WTC11 (cell line): ENCODE data around the gene GALNT18.

Source experiments
- E2F5 ChIP-seq: sonication (generic); formaldehyde crosslinking; IDR thresholded peaks from 2 replicates; pipeline ENCODE4 v1.8.1; 2022; ENCODE audit warnings: mild to moderate bottlenecking, moderate library complexity, missing genetic modification reagents
- ELF4 ChIP-seq: sonication (generic); formaldehyde crosslinking; IDR thresholded peaks from 2 replicates; pipeline ENCODE4 v1.8.1; 2022; ENCODE audit warnings: low read depth, mild to moderate bottlenecking, moderate library complexity, missing genetic modification reagents
- FOXP4 ChIP-seq: sonication (generic); formaldehyde crosslinking; IDR thresholded peaks from 2 replicates; pipeline ENCODE4 v1.8.0; 2022; ENCODE audit warnings: mild to moderate bottlenecking, missing genetic modification reagents
- GABPB1 ChIP-seq: sonication (generic); formaldehyde crosslinking; IDR thresholded peaks from 2 replicates; pipeline ENCODE4 v1.8.1; 2023; ENCODE audit warnings: mild to moderate bottlenecking, missing genetic modification reagents
- KAT7 ChIP-seq: sonication (generic); formaldehyde crosslinking; IDR thresholded peaks from 2 replicates; pipeline ENCODE4 v1.8.1; 2023; ENCODE audit warnings: missing genetic modification reagents, mild to moderate bottlenecking, borderline replicate concordance
- MXD4 ChIP-seq: fragments of 250-450 bp; sonication (Bioruptor Pico); IDR thresholded peaks from 2 replicates; pipeline ENCODE4 v1.8.0; 2021; ENCODE audit warnings: mild to moderate bottlenecking, moderate library complexity, borderline replicate concordance
- USF2 ChIP-seq: sonication (generic); formaldehyde crosslinking; IDR thresholded peaks from 2 replicates; pipeline ENCODE4 v1.8.1; 2023; ENCODE audit warnings: mild to moderate bottlenecking, missing genetic modification reagents, moderate library complexity
- ZNF121 ChIP-seq: sonication (generic); formaldehyde crosslinking; IDR thresholded peaks from 2 replicates; pipeline ENCODE4 v1.8.0; 2023; ENCODE audit warnings: missing genetic modification reagents
- ZNF138 ChIP-seq: sonication (generic); formaldehyde crosslinking; conservative IDR thresholded peaks from 2 replicates; pipeline ENCODE4 v1.8.1; 2022; ENCODE audit warnings: mild to moderate bottlenecking, moderate library complexity, missing genetic modification reagents
- ZNF281 ChIP-seq: sonication (generic); formaldehyde crosslinking; IDR thresholded peaks from 2 replicates; pipeline ENCODE4 v1.8.0; 2023; ENCODE audit warnings: mild to moderate bottlenecking, missing genetic modification reagents
- ZNF423 ChIP-seq: fragments of 250-450 bp; sonication (Bioruptor Pico); IDR thresholded peaks from 2 replicates; pipeline ENCODE4 v2.1.2; 2022; ENCODE audit warnings: mild to moderate bottlenecking, moderate library complexity
- TF ChIP-seq, protein P1 (sequence below): fragments of 200-600 bp; IDR thresholded peaks from 2 replicates; pipeline ENCODE4 v1.8.0; 2022; ENCODE audit warnings: antibody characterized with exemption
- TF ChIP-seq, protein P2 (sequence below): sonication (generic); formaldehyde crosslinking; IDR thresholded peaks from 2 replicates; pipeline ENCODE4 v1.8.0; 2022; ENCODE audit warnings: mild to moderate bottlenecking, missing genetic modification reagents
- TF ChIP-seq, protein P3 (sequence below): sonication (generic); formaldehyde crosslinking; IDR thresholded peaks from 2 replicates; pipeline ENCODE4 v1.8.1; 2022; ENCODE audit warnings: low read depth, mild to moderate bottlenecking, moderate library complexity, missing genetic modification reagents, borderline replicate concordance

GRCh38 chr11:11622340-11622706 is 518 bp upstream of the GALNT18 start:
- TF ChIP-seq ZNF423 (CRISPR knock-in tag), result no peak
- no peak for TF ChIP-seq ZNF121
- TF ChIP-seq, protein P1, sequence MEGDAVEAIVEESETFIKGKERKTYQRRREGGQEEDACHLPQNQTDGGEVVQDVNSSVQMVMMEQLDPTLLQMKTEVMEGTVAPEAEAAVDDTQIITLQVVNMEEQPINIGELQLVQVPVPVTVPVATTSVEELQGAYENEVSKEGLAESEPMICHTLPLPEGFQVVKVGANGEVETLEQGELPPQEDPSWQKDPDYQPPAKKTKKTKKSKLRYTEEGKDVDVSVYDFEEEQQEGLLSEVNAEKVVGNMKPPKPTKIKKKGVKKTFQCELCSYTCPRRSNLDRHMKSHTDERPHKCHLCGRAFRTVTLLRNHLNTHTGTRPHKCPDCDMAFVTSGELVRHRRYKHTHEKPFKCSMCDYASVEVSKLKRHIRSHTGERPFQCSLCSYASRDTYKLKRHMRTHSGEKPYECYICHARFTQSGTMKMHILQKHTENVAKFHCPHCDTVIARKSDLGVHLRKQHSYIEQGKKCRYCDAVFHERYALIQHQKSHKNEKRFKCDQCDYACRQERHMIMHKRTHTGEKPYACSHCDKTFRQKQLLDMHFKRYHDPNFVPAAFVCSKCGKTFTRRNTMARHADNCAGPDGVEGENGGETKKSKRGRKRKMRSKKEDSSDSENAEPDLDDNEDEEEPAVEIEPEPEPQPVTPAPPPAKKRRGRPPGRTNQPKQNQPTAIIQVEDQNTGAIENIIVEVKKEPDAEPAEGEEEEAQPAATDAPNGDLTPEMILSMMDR, result no peak
- TF ChIP-seq KAT7 (CRISPR knock-in tag), result no peak
- no peak for TF ChIP-seq GABPB1 (CRISPR knock-in tag)
- no peak for TF ChIP-seq FOXP4 (CRISPR knock-in tag)
- TF ChIP-seq, protein P2, sequence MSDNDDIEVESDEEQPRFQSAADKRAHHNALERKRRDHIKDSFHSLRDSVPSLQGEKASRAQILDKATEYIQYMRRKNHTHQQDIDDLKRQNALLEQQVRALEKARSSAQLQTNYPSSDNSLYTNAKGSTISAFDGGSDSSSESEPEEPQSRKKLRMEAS (CRISPR knock-in tag), result no peak
- TF ChIP-seq MXD4 (CRISPR knock-in tag), result no peak
- TF ChIP-seq, protein P3, sequence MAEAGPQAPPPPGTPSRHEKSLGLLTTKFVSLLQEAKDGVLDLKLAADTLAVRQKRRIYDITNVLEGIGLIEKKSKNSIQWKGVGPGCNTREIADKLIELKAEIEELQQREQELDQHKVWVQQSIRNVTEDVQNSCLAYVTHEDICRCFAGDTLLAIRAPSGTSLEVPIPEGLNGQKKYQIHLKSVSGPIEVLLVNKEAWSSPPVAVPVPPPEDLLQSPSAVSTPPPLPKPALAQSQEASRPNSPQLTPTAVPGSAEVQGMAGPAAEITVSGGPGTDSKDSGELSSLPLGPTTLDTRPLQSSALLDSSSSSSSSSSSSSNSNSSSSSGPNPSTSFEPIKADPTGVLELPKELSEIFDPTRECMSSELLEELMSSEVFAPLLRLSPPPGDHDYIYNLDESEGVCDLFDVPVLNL (CRISPR knock-in tag), result no peak
- TF ChIP-seq E2F5 (CRISPR knock-in tag), result no peak
- TF ChIP-seq USF2 (CRISPR knock-in tag), result no peak
- TF ChIP-seq ELF4 (CRISPR knock-in tag), result no peak
- TF ChIP-seq ZNF281, result no peak
- no peak for TF ChIP-seq ZNF138 (CRISPR knock-in tag)
